GM12878 (cell line): ENCODE measurements around the gene ZNF735.

Experiments
- ATF7 ChIP-seq: fragments of 450-650 bp; IDR thresholded peaks from 2 replicates; pipeline ENCODE4 v1.6.1; 2016; ENCODE audit warnings: low read depth, mild to moderate bottlenecking
- CTCF ChIP-seq, 3 experiments: IDR thresholded peaks in 2 of 3; conservative IDR thresholded peaks in 1 of 3; 2 replicates each; pipeline ENCODE4 v1.5.1; 2011; ENCODE audit warnings: low read depth in 3 of 3, low read length in 3 of 3, mild to moderate bottlenecking in 3 of 3, control low read depth in 2 of 3, moderate library complexity in 2 of 3, inconsistent platforms in 1 of 3, mixed read lengths in 1 of 3; ENCODE audit not compliant: control insufficient read depth in 2 of 3, insufficient read depth in 1 of 3; ENCODE audit errors: extremely low read depth in 1 of 3
- EZH2 ChIP-seq: IDR thresholded peaks from 2 replicates; pipeline ENCODE4 v1.6.1; 2012; ENCODE audit warnings: low read depth, mild to moderate bottlenecking, control low read depth, inconsistent platforms, low read length, borderline replicate concordance; ENCODE audit not compliant: control insufficient read depth
- GABPA ChIP-seq: IDR thresholded peaks from 2 replicates; pipeline ENCODE4 v1.6.1; 2014; ENCODE audit warnings: antibody characterized with exemption, low read depth, mild to moderate bottlenecking, inconsistent platforms
- LARP7 ChIP-seq: fragments of 450-650 bp; IDR thresholded peaks from 2 replicates; pipeline ENCODE4 v1.6.1; 2017; ENCODE audit warnings: mild to moderate bottlenecking
- MAX ChIP-seq: IDR thresholded peaks from 2 replicates; pipeline ENCODE4 v1.6.1; 2012; ENCODE audit warnings: low read depth, low read length, improper control_type of control experiment
- MEF2A ChIP-seq: IDR thresholded peaks from 2 replicates; pipeline ENCODE4 v1.6.1; 2011; ENCODE audit warnings: low read depth, mild to moderate bottlenecking, low read length, moderate library complexity; ENCODE audit not compliant: insufficient read depth
- NR2C2 ChIP-seq: IDR thresholded peaks from 2 replicates; pipeline ENCODE4 v1.6.1; 2011; ENCODE audit warnings: borderline replicate concordance, low read depth; ENCODE audit not compliant: control insufficient read depth, insufficient read length
- POLR2A ChIP-seq: IDR thresholded peaks from 2 replicates; pipeline ENCODE4 v1.6.1; 2011; ENCODE audit warnings: low read depth, mild to moderate bottlenecking, low read length
- POLR2AphosphoS5 ChIP-seq: IDR thresholded peaks from 2 replicates; pipeline ENCODE4 v1.6.1; 2011; ENCODE audit warnings: mild to moderate bottlenecking, low read length, inconsistent platforms
- RBBP5 ChIP-seq: fragments of 200-600 bp; sonication (generic); conservative IDR thresholded peaks from 2 replicates; pipeline ENCODE4 v1.6.1; 2016
- SUZ12 ChIP-seq: fragments of 200-600 bp; sonication (generic); IDR thresholded peaks from one replicate; pipeline ENCODE4 v1.6.1; 2018; ENCODE audit warnings: antibody characterized with exemption, mild to moderate bottlenecking; ENCODE audit not compliant: unreplicated experiment
- ZBED1 ChIP-seq: IDR thresholded peaks from 2 replicates; pipeline ENCODE4 v1.6.1; 2016; ENCODE audit warnings: borderline replicate concordance
- ZNF274 ChIP-seq: IDR thresholded peaks from one replicate; pipeline ENCODE4 v1.8.0; 2011; ENCODE audit not compliant: insufficient read length, insufficient read depth

- TF ChIP-seq ZBED1 (no peak), POLR2A (no peak), RBBP5 (no peak), POLR2AphosphoS5 (no peak), CTCF (IDR thresholded peaks at IDR 0.05 in 2 of 3, conservative IDR thresholded peaks at IDR 0.05 in 1 of 3; ENCODE audit: control insufficient read depth in 2 of 3, extremely low read depth in 1 of 3, insufficient read depth in 1 of 3, low read depth in 3 of 3, low read length in 3 of 3) (no peak), MAX (no peak), GABPA (no peak), NR2C2 (no peak), LARP7 (no peak), ZNF274 (no peak), ATF7 (no peak), EZH2 (no peak), SUZ12 (no peak), MEF2A (no peak)
Observed at GRCh38 chr7:64181586-64181985, 25.4 kb upstream of the ZNF735 start.
